ENCODE results near the gene SLCO2A1.

SLCO2A1 gene

DNA sequence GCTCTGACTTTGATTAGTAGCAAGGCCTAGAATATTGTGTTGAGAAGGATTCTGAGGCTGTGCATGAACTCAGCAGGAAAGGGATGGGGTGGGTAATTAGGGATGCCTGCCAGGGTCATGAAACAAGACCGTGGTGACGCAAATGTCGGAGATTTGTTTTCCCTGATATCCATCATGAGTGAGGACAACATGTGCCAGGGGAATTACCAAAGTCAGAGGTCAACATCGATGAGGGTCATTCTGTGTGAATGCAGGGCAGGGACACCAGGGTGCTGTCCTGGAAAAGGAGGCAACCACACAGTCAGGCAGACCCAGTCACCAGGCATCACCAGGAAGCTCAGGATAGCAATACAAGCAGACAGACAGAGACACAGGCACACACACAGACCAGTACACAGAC, 52.2 kb downstream of the SLCO2A1 start:
- TF ChIP-seq, protein P1, sequence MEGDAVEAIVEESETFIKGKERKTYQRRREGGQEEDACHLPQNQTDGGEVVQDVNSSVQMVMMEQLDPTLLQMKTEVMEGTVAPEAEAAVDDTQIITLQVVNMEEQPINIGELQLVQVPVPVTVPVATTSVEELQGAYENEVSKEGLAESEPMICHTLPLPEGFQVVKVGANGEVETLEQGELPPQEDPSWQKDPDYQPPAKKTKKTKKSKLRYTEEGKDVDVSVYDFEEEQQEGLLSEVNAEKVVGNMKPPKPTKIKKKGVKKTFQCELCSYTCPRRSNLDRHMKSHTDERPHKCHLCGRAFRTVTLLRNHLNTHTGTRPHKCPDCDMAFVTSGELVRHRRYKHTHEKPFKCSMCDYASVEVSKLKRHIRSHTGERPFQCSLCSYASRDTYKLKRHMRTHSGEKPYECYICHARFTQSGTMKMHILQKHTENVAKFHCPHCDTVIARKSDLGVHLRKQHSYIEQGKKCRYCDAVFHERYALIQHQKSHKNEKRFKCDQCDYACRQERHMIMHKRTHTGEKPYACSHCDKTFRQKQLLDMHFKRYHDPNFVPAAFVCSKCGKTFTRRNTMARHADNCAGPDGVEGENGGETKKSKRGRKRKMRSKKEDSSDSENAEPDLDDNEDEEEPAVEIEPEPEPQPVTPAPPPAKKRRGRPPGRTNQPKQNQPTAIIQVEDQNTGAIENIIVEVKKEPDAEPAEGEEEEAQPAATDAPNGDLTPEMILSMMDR (IDR thresholded peaks at IDR 0.05; ENCODE audit: low read depth, low read length, missing control alignments): no peak
- H3K4me3 ChIP-seq (replicated peaks; ENCODE audit: low read depth, low read length): no peak overlapping the region
- DNase-seq (ENCODE audit: extremely low read depth, low read depth): no peak

- TF ChIP-seq, protein P1 (IDR thresholded peaks at IDR 0.05; ENCODE audit: low read depth, low read length, missing control alignments): no peak
- no peak overlapping the region for H3K4me3 ChIP-seq (replicated peaks; ENCODE audit: low read depth, low read length)
- no peak for DNase-seq (ENCODE audit: extremely low read depth, low read depth)
Observed at GRCh38 chr3:133973249-133973980, 56.3 kb downstream of the SLCO2A1 start.

GRCh38 chr3:133972156-133972555, 57.6 kb downstream of the SLCO2A1 start:
- TF ChIP-seq, protein P1 (IDR thresholded peaks at IDR 0.05; ENCODE audit: low read depth, low read length, missing control alignments): no peak
- DNase-seq (ENCODE audit: extremely low read depth, low read depth): no peak
- no peak overlapping the region for H3K4me3 ChIP-seq (replicated peaks; ENCODE audit: low read depth, low read length)

- no peak overlapping the region for H3K4me3 ChIP-seq (replicated peaks; ENCODE audit: low read depth, low read length)
- DNase-seq (ENCODE audit: extremely low read depth, low read depth): no peak
- TF ChIP-seq, protein P1 (IDR thresholded peaks at IDR 0.05; ENCODE audit: low read depth, low read length, missing control alignments): no peak
Observed at GRCh38 chr3:133970916-133971315, 58.8 kb downstream of the SLCO2A1 start.

GRCh38 chr3:133970339-133970738, 59.4 kb downstream of the SLCO2A1 start:
- TF ChIP-seq, protein P1 (IDR thresholded peaks at IDR 0.05; ENCODE audit: low read depth, low read length, missing control alignments): no peak
- H3K4me3 ChIP-seq (replicated peaks; ENCODE audit: low read depth, low read length): no peak overlapping the region
- DNase-seq (ENCODE audit: extremely low read depth, low read depth): no peak

DNA sequence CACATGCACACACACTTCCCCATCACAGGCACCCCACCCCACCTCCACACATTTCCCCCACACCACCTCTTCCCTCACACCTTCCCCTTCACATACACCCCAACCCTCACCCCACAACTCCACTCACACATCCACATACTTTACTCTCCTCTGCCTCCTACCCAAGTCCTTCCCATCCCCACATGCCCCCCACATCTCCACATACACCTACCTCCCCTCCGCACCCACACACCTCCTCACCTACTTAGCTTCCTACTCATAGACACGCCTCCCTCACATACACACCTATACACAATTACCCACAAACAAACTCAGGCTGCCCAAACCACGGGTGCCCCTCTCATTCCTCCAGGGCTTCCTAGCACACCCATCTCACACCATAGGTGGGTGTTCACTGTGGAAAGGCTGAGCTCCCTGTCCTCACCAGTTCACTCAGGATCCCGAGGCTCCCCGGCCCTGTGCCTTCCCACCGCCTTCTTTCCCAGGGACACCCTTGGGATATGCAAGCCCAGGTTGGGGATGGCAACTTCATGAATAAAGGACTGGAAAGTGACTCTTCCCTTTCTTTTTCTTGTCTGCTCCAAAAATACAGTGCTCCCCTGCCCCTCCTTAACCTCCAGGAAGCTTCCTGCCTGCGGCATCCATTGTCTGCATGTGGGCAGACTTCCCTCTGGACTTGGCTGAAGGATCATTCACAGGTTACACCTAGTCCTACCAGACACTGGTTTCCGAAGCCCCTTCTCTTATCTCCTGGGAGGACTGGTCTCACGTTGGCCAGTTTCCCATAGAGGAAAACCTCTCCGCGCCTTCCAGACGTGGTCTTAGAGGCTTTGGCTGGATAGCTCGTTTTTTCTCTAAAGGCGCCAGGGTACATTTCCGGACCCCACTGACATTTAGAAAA, 61.5 kb downstream of the SLCO2A1 start:
- no peak overlapping the region for H3K4me3 ChIP-seq (replicated peaks; ENCODE audit: low read depth, low read length)
- DNase-seq (ENCODE audit: extremely low read depth, low read depth): no peak
- TF ChIP-seq, protein P1 (IDR thresholded peaks at IDR 0.05; ENCODE audit: low read depth, low read length, missing control alignments): no peak

Data from HFF-Myc (cell line).